Measurements from ENCODE around the gene OR4S1.

OR4S1 gene

GRCh38 chr11:48354677-48355076, 48.7 kb downstream of the OR4S1 start:
- TF ChIP-seq CTCF (IDR thresholded peaks at IDR 0.05; ENCODE audit: borderline replicate concordance, extremely low read depth, low read length, poor library complexity, severe bottlenecking) (no peak), EZH2 (IDR thresholded peaks at IDR 0.05; ENCODE audit: borderline replicate concordance, low read depth, low read length, severe bottlenecking) (no peak)
- no peaks in the 10 kb centered on the region for H3K9me3 ChIP-seq (ENCODE audit: insufficient read depth, low read length, severe bottlenecking)
- no peaks in the 10 kb centered on the region for H3K79me2 ChIP-seq (ENCODE audit: insufficient read depth, low read length)
- H3K27me3 ChIP-seq (ENCODE audit: insufficient read depth, low read length, poor library complexity): no peaks in the 10 kb centered on the region
- no peak overlapping the region for H3K4me3 ChIP-seq (ENCODE audit: low read depth in 1 of 2, low read length in 2 of 2)
- no peak overlapping the region for H2AFZ ChIP-seq (ENCODE audit: low read depth, low read length)
- H4K20me1 ChIP-seq (ENCODE audit: insufficient read depth, low read length): no peaks in the 10 kb centered on the region
- H3K4me1 ChIP-seq (ENCODE audit: insufficient read depth, low read length): no peaks in the 10 kb centered on the region
- H3K9ac ChIP-seq (ENCODE audit: low read depth, low read length): no peak overlapping the region
- DNase-seq (no peak), ATAC-seq (ENCODE audit: insufficient read depth, low read depth) (no peak)
- no peak overlapping the region for H3K4me2 ChIP-seq (ENCODE audit: insufficient read depth, low read length)
- H3K36me3 ChIP-seq (ENCODE audit: insufficient read depth, low read length): no peaks in the 10 kb centered on the region
- no peak overlapping the region for H3K27ac ChIP-seq (ENCODE audit: low read length)

Data from DND-41 (cell line).